GM12878 (cell line): ENCODE results near the gene LYL1. TPM values are rescaled to one million over a fixed set of nuclear protein-coding genes. Genes with fewer than 3 reads are reported as not detected.

Experiments used
- ATAC-seq: fragments of 200-7000 bp; cut with Tn5 transposase; 3 replicates; pipeline ENCODE4 v1.9.1; 2020; ENCODE audit warnings: mild to moderate bottlenecking, moderate library complexity
- BruUV-seq: library from RNA; stranded (reverse); fragments of 400-500 nt; replicated peaks from 2 replicates; lab custom pipeline; 2021; lab: Mats Ljungman, UMichigan
- CTCF ChIA-PET: fragments of 300-600 bp; sonication (Branson Sonifier 250); formaldehyde crosslinking; extraction: SDS; loops from one replicate; lab custom pipeline; 2021; ENCODE audit warnings: inconsistent platforms; lab: Yijun Ruan, JAX
- POLR2A ChIA-PET: fragments of 350-600 bp; formaldehyde crosslinking; extraction: SDS; loops from one replicate; lab custom pipeline; 2021; ENCODE audit warnings: inconsistent platforms; lab: Charles Lee
- RAD21 ChIA-PET: fragments of 300-600 bp; sonication (Branson Sonifier 250); formaldehyde crosslinking; loops from one replicate; lab custom pipeline; 2023; ENCODE audit warnings: antibody characterized with exemption; ENCODE audit not compliant: unreplicated experiment; lab: Charles Lee
- SMC1A ChIA-PET: fragments of 300-600 bp; sonication (Branson Sonifier 250); formaldehyde crosslinking; loops from one replicate; lab custom pipeline; 2023; ENCODE audit not compliant: unreplicated experiment, uncharacterized antibody; lab: Charles Lee
- DNase-seq: peaks from one replicate; pipeline ENCODE4 v3.0.0-alpha.2; 2011; ENCODE audit warnings: low read depth, low spot score
- FAIRE-seq: peaks from 3 replicates; lab custom pipeline; 2011; peaks lifted over from hg19 to GRCh38; lab: Jason Lieb, UNC
- H2AFZ ChIP-seq: 2 replicates; pipeline ENCODE4 v1.6.0; 2011; ENCODE audit warnings: low read depth, low read length, control low read depth; ENCODE audit not compliant: control insufficient read depth
- H3K27ac ChIP-seq: 2 replicates; pipeline ENCODE4 v1.5.1; 2011; ENCODE audit warnings: control low read depth; ENCODE audit not compliant: control insufficient read depth, insufficient read depth
- H3K27me3 ChIP-seq, 2 experiments: replicated peaks in 1 of 2; 2 replicates each; pipeline versions ENCODE4 v1.6.0 to v1.6.1; 2011; ENCODE audit warnings: low read length in 1 of 2; ENCODE audit not compliant: control insufficient read depth in 2 of 2, insufficient read depth in 2 of 2
- H3K36me3 ChIP-seq, 2 experiments: 2 replicates each; pipeline ENCODE4 v1.5.1; 2011; ENCODE audit warnings: low read length in 1 of 2; ENCODE audit not compliant: control insufficient read depth in 2 of 2, insufficient read depth in 2 of 2
- H3K4me1 ChIP-seq: 2 replicates; pipeline ENCODE4 v1.6.1; 2011; ENCODE audit warnings: mild to moderate bottlenecking, low read length, moderate library complexity, mixed read lengths; ENCODE audit not compliant: control insufficient read depth, insufficient read depth
- H3K4me2 ChIP-seq: 2 replicates; pipeline ENCODE4 v1.6.0; 2011; ENCODE audit warnings: control low read depth; ENCODE audit not compliant: control insufficient read depth, insufficient read depth
- H3K4me3 ChIP-seq: fragments of 200-600 bp; sonication (generic); 2 replicates; pipeline ENCODE4 v1.5.1; 2016
- H3K79me2 ChIP-seq: 2 replicates; pipeline ENCODE4 v1.6.0; 2011; ENCODE audit warnings: low read length; ENCODE audit not compliant: control insufficient read depth, insufficient read depth
- H3K9ac ChIP-seq: 2 replicates; pipeline ENCODE4 v1.8.0; 2011; ENCODE audit warnings: low read length, control low read depth, mixed read lengths; ENCODE audit not compliant: control insufficient read depth, insufficient read depth
- H3K9me3 ChIP-seq: replicated peaks from 3 replicates; pipeline ENCODE4 v1.5.1; 2011; ENCODE audit warnings: mild to moderate bottlenecking, low read length; ENCODE audit not compliant: control insufficient read depth, insufficient read depth
- H4K20me1 ChIP-seq: 2 replicates; pipeline ENCODE4 v1.6.0; 2011; ENCODE audit not compliant: control insufficient read depth, insufficient read depth
- CHD2 ChIP-seq: IDR thresholded peaks from 2 replicates; pipeline ENCODE4 v1.6.1; 2011; ENCODE audit warnings: low read depth, low read length, improper control_type of control experiment, borderline replicate concordance
- EED ChIP-seq: sonication (generic); IDR thresholded peaks from 2 replicates; pipeline ENCODE4 v1.6.1; 2016; ENCODE audit warnings: antibody characterized with exemption, low read depth
- GATAD2B ChIP-seq: fragments of 450-650 bp; conservative IDR thresholded peaks from 2 replicates; pipeline ENCODE4 v1.6.1; 2017; ENCODE audit warnings: low read depth, mild to moderate bottlenecking, moderate library complexity
- NR2C1 ChIP-seq: fragments of 450-650 bp; IDR thresholded peaks from 2 replicates; pipeline ENCODE4 v1.6.1; 2017; ENCODE audit warnings: antibody characterized with exemption, mild to moderate bottlenecking, moderate library complexity
- TAF1 ChIP-seq: IDR thresholded peaks from 2 replicates; pipeline ENCODE4 v1.6.1; 2011; ENCODE audit warnings: mild to moderate bottlenecking, low read depth, low read length, borderline replicate concordance
- WRNIP1 ChIP-seq: IDR thresholded peaks from 2 replicates; pipeline ENCODE4 v1.6.1; 2011; ENCODE audit warnings: low read depth, low read length, improper control_type of control experiment, borderline replicate concordance
- ZNF24 ChIP-seq: fragments of 450-650 bp; IDR thresholded peaks from 2 replicates; pipeline ENCODE4 v1.6.1; 2017; ENCODE audit warnings: antibody characterized with exemption, mild to moderate bottlenecking
- ZNF384 ChIP-seq: IDR thresholded peaks from 2 replicates; pipeline ENCODE4 v1.6.1; 2012; ENCODE audit warnings: low read depth, mild to moderate bottlenecking, low read length, improper control_type of control experiment, borderline replicate concordance
- WGBS: methylation state at CpG from one replicate; pipeline ENCODE4 v1.1.6; 2016; ENCODE audit warnings: low lambda C conversion rate; ENCODE audit not compliant: insufficient replicate concordance, insufficient coverage; ENCODE audit errors: missing lambda C conversion rate; 5-methylcytosine and 5-hydroxymethylcytosine counted together
- in situ Hi-C: fragments of 300-500 bp; cut with MboI; formaldehyde crosslinking; loops from 9 replicates; pipeline ENCODE4 v1.14.3; 2018; ENCODE audit warnings: mixed read lengths
- intact Hi-C: fragments of 100-400 bp; cut with micrococcal nuclease; formaldehyde crosslinking; loops from one replicate; pipeline ENCODE4 v1.14.2; 2022; ENCODE audit not compliant: unreplicated experiment
- polyA plus RNA-seq, 11 experiments: library from polyadenylated mRNA; depleted of rRNA in 4 of 11; unstranded in 6 of 11; stranded (reverse) in 5 of 11; fragments of >200 nt; fragmentation: Nextera tagmentation in 4 of 11; fragmentation: Illumina TruSeq in 1 of 11; extraction: Ambion mirVana in 4 of 11; extraction: Trizol in 1 of 11; gene quantifications; 1 replicate in 1 of 11; 2 replicates in 10 of 11; pipeline versions ENCODE4 v1.2.1 to v1.2.3, GENCODE V29; 2011 to 2016; ENCODE audit warnings: inconsistent platforms in 2 of 11, missing spikeins in 2 of 11, low read depth in 1 of 11
- total RNA-seq, 4 experiments: library from RNA; depleted of rRNA in 3 of 4; stranded (reverse); fragments of >200 nt in 3 of 4; fragmentation: Illumina TruSeq in 1 of 4; extraction: Trizol in 1 of 4; gene quantifications; 2 replicates each; pipeline versions ENCODE4 v1.2.1 to v1.2.3, GENCODE V29; 2013 to 2021
- TF ChIP-seq, protein P1 (sequence below): fragments of 450-650 bp; formaldehyde crosslinking; IDR thresholded peaks from 2 replicates; pipeline ENCODE4 v1.4.0; 2020; ENCODE audit warnings: mild to moderate bottlenecking, moderate library complexity
- TF ChIP-seq, protein P2 (sequence below): fragments of 450-650 bp; IDR thresholded peaks from 2 replicates; pipeline ENCODE4 v1.6.1; 2017; ENCODE audit warnings: mild to moderate bottlenecking, low read depth, inconsistent platforms; ENCODE audit not compliant: poor library complexity, severe bottlenecking
- TF ChIP-seq, protein P3 (sequence below): IDR thresholded peaks from 2 replicates; pipeline ENCODE4 v1.6.1; 2012; ENCODE audit warnings: improper control_type of control experiment, low read depth, low read length; ENCODE audit not compliant: insufficient replicate concordance

LYL1 gene
- total and polyA plus RNA-seq, 10 of the 15 experiments (the other 5 are each of a cell fraction or from before 2014, with no cell fraction given): 0.10 to 34.8 (median 4.4) TPM

DNA sequence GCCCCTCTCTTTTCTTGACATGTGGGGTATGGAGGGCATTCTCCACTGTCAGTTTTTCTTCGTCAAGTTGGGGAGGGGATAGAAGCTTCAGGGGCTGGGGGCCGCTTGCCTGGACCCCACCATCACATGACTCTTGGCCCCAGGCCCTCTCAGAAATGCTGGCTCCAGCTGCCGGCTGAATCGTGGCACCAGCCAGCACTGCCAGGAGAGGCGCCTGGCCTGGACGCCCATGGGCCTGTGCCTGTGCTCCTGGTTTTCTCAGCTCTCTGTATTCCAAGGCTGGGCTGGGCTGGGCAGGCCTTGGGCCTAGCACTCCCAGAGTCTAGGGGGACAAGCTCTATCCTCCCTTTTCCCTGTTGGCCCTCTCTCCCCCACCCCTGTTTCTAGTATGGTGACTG lies 38.6 kb downstream of the LYL1 start:
- no peaks in the 10 kb centered on the region for H4K20me1 ChIP-seq
- SMC1A ChIA-PET: interaction anchor here (1.0 kb wide), 1 partner anchor 88 kb away, joined by 3 read pairs; no protein-coding TSS in a partner anchor
- RAD21 ChIA-PET: no interaction called here
- H3K27ac ChIP-seq: no peak overlapping the region
- BruUV-seq: no TSS peak
- DNase-seq (no peak), FAIRE-seq (no peak), ATAC-seq (no peak)
- no peak overlapping the region for H2AFZ ChIP-seq
- H3K9me3 ChIP-seq: no peaks in the 10 kb centered on the region
- intact Hi-C loops: no loop called here
- H3K4me2 ChIP-seq: no peak overlapping the region
- H3K36me3 ChIP-seq: no peaks in the 10 kb centered on the region
- CTCF ChIA-PET: interaction anchor here (1.7 to 10.9 kb wide), 2 partner anchors 84 to 98 kb away, joined by 7 to 247 read pairs; no protein-coding TSS in a partner anchor
- no peak overlapping the region for H3K4me3 ChIP-seq
- 39% methylated on average over 6 of the region's 6 CpGs for WGBS
- H3K4me1 ChIP-seq: no peaks in the 10 kb centered on the region
- peaks cover 8 to 11% of the 10 kb centered on the region in 2 experiments for H3K27me3 ChIP-seq
- H3K9ac ChIP-seq: no peak overlapping the region
- in situ Hi-C loops: no loop called here
- POLR2A ChIA-PET: no interaction called here
- H3K79me2 ChIP-seq: no peaks in the 10 kb centered on the region
- TF ChIP-seq ZNF384: no peak
- TF ChIP-seq TAF1: no peak
- TF ChIP-seq GATAD2B: no peak
- no peak for TF ChIP-seq NR2C1
- no peak for TF ChIP-seq WRNIP1
- TF ChIP-seq, protein P1, sequence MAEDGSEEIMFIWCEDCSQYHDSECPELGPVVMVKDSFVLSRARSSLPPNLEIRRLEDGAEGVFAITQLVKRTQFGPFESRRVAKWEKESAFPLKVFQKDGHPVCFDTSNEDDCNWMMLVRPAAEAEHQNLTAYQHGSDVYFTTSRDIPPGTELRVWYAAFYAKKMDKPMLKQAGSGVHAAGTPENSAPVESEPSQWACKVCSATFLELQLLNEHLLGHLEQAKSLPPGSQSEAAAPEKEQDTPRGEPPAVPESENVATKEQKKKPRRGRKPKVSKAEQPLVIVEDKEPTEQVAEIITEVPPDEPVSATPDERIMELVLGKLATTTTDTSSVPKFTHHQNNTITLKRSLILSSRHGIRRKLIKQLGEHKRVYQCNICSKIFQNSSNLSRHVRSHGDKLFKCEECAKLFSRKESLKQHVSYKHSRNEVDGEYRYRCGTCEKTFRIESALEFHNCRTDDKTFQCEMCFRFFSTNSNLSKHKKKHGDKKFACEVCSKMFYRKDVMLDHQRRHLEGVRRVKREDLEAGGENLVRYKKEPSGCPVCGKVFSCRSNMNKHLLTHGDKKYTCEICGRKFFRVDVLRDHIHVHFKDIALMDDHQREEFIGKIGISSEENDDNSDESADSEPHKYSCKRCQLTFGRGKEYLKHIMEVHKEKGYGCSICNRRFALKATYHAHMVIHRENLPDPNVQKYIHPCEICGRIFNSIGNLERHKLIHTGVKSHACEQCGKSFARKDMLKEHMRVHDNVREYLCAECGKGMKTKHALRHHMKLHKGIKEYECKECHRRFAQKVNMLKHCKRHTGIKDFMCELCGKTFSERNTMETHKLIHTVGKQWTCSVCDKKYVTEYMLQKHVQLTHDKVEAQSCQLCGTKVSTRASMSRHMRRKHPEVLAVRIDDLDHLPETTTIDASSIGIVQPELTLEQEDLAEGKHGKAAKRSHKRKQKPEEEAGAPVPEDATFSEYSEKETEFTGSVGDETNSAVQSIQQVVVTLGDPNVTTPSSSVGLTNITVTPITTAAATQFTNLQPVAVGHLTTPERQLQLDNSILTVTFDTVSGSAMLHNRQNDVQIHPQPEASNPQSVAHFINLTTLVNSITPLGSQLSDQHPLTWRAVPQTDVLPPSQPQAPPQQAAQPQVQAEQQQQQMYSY (CRISPR knock-in tag): no peak
- no peak for TF ChIP-seq EED
- TF ChIP-seq CHD2: no peak
- no peak for TF ChIP-seq ZNF24
- TF ChIP-seq, protein P2, sequence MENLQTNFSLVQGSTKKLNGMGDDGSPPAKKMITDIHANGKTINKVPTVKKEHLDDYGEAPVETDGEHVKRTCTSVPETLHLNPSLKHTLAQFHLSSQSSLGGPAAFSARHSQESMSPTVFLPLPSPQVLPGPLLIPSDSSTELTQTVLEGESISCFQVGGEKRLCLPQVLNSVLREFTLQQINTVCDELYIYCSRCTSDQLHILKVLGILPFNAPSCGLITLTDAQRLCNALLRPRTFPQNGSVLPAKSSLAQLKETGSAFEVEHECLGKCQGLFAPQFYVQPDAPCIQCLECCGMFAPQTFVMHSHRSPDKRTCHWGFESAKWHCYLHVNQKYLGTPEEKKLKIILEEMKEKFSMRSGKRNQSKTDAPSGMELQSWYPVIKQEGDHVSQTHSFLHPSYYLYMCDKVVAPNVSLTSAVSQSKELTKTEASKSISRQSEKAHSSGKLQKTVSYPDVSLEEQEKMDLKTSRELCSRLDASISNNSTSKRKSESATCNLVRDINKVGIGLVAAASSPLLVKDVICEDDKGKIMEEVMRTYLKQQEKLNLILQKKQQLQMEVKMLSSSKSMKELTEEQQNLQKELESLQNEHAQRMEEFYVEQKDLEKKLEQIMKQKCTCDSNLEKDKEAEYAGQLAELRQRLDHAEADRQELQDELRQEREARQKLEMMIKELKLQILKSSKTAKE: no peak
- TF ChIP-seq, protein P3, sequence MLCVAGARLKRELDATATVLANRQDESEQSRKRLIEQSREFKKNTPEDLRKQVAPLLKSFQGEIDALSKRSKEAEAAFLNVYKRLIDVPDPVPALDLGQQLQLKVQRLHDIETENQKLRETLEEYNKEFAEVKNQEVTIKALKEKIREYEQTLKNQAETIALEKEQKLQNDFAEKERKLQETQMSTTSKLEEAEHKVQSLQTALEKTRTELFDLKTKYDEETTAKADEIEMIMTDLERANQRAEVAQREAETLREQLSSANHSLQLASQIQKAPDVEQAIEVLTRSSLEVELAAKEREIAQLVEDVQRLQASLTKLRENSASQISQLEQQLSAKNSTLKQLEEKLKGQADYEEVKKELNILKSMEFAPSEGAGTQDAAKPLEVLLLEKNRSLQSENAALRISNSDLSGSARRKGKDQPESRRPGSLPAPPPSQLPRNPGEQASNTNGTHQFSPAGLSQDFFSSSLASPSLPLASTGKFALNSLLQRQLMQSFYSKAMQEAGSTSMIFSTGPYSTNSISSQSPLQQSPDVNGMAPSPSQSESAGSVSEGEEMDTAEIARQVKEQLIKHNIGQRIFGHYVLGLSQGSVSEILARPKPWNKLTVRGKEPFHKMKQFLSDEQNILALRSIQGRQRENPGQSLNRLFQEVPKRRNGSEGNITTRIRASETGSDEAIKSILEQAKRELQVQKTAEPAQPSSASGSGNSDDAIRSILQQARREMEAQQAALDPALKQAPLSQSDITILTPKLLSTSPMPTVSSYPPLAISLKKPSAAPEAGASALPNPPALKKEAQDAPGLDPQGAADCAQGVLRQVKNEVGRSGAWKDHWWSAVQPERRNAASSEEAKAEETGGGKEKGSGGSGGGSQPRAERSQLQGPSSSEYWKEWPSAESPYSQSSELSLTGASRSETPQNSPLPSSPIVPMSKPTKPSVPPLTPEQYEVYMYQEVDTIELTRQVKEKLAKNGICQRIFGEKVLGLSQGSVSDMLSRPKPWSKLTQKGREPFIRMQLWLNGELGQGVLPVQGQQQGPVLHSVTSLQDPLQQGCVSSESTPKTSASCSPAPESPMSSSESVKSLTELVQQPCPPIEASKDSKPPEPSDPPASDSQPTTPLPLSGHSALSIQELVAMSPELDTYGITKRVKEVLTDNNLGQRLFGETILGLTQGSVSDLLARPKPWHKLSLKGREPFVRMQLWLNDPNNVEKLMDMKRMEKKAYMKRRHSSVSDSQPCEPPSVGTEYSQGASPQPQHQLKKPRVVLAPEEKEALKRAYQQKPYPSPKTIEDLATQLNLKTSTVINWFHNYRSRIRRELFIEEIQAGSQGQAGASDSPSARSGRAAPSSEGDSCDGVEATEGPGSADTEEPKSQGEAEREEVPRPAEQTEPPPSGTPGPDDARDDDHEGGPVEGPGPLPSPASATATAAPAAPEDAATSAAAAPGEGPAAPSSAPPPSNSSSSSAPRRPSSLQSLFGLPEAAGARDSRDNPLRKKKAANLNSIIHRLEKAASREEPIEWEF: no peak
